PC-3 (cell line): ENCODE measurements around the gene CD82.

Source experiments
- CTCF ChIP-seq: fragments of 300-600 bp; sonication (generic); conservative IDR thresholded peaks from 2 replicates; pipeline ENCODE4 v1.5.1; 2017; ENCODE audit warnings: antibody characterized with exemption, low read depth, mild to moderate bottlenecking, low read length
- EZH2 ChIP-seq: fragments of 300-600 bp; sonication (generic); IDR thresholded peaks from one replicate; pipeline ENCODE4 v1.6.1; 2017; ENCODE audit warnings: antibody characterized with exemption, mild to moderate bottlenecking, low read length; ENCODE audit not compliant: unreplicated experiment
- EZH2phosphoT487 ChIP-seq: fragments of 300-600 bp; sonication (generic); IDR thresholded peaks from 2 replicates; pipeline ENCODE4 v1.6.1; 2018; ENCODE audit warnings: mild to moderate bottlenecking, antibody characterized with exemption, low read length, borderline replicate concordance

GRCh38 chr11:44579302-44579761, 13.9 kb downstream of the CD82 start:
- TF ChIP-seq EZH2 (no peak), CTCF (no peak), EZH2phosphoT487 (no peak)
